Cerebellar cortex (tissue), 1 donor: Measurements from ENCODE around the gene ANKRD13A.
"Not testable (repeated sequence)": the region's sequence is repeated elsewhere in the genome, so short reads cannot be mapped to it uniquely, and the experiment has no call there.

Source experiments
- DNase-seq: peaks from one replicate; pipeline ENCODE4 v3.0.0-alpha.2; 2015; ENCODE audit warnings: low spot score

Gene ANKRD13A

DNA sequence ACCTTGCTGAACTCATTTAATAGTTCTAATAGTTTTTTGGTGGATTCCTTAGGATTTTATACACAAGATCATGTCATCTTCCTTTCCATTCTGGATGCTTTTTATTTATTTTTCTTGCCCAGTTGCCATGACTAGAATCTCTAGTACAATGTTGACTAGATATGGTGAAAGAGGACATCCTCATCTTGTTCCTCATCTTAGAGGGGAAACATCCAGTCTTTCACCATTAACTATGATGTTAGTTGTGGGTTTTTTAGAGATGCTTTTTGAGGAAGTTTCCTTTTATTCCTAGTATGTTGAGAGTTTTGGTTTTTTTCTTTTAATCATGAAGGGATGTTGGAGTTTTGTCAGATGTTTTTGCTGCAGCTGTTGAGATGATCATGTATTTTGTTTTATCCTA, 8.7 kb downstream of the ANKRD13A start:
- no peak for DNase-seq

DNA sequence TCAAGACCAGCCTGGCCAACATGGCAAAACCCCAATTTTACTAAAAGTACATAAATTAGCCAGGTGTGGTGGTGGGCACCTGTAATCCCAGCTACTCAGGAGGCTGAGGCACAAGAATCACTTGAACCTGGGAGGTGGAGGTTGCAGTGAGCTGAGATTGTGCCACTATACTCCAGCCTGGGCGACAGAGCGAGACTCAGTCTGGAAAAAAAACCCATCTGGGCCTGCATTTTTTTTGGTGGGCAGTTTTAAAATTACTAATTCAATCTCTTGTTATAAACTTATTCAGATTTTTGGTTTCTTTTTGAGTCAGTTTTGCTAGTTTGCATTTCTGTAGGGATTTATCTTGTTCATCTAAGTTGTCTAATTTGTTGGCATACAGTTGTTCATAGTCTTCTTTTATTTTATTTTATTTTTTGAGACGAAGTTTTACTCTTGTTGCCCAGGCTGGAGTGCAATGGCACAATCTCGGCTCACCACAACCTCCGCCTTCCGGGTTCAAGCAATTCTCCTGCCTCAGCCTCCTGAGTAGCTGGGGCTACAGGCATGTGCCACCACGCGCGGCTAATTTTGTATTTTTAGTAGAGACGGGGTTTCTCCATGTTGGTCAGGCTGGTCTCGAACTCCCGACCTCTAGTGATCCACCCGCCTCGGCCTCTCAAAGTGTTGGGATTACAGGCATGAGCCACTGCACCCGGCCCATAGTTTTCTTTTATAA, 9.6 kb downstream of the ANKRD13A start:
- DNase-seq, result not testable (repeated sequence)

DNA sequence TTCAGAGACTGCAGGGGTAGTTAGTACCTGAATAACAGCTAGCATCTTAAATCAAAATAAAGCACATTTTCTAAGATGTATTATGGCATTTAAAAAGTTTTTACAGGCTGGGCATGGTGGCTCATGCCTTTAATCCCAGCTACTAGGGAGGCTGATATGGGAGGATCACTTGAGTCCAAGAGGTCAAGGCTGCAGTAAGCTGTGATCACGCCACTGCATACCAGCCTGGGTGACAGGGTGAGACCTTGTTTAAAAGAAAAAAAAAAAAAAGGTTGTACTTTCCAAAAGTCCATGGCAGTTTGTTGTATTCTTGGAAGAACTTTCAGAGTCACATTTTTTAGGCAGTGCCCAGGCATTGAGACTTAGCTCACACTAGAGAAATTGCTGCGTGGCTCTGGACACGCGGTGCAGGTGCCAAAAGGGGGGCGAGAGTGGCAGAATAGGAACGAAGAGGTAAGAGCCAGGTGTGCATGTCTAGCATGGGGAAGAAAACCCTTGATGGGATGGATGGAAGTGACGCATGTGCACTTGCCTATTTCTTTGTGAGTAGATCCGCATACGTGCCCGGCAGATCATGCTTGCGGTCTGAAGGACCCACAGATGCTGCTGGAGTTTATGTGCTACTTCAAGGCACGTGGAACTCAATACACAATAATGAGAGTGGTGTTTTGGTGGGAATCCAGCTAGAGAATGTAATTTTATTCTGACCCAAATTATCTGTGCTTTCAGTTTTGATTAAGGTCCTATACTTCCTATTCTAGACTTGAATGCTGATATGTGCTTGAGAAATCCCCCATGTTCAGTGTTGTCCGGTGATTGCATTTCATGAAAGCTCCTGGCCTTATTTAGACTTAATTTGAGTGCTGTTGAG, 11.9 kb downstream of the ANKRD13A start:
- DNase-seq, result no peak

DNA sequence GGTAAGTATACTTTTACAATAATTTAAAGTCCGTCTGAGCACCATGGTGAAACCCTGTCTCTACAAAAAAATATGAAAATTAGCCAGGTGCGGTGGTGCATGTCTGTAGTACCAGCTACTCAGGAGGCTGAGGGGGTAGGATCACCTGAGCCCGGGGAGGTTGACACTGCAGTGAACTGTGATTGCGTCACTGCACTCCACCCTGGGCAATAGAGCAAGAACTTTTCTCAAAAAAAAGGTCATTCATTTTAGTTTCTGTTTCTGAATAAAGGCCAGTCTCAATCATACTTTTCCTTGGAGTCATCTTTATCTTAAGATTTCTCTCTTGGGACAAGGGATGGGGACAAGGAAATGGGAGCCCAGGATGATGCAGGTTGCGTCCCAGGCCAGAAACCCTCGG, 12.9 kb downstream of the ANKRD13A start:
- DNase-seq, result no peak

DNA sequence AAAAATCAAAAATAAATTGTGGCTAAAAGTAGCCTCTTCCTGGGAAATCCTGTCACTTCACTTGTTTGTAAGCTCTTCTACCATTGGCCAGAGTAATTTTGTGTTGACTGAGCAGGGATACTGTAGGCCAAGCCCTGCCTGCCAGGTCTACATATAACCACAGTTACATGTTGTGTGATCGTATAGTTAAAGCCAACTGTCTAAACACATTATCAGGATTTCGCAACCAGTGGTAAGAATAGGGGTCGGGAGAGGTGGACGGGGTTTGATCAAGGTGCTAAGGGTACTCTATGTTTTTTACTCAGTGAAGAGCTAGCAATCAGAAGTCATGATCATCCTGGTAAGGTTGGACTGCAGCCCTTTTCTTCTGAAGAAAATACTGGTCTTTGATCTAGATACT, 13.4 kb downstream of the ANKRD13A start:
- no peak for DNase-seq

DNA sequence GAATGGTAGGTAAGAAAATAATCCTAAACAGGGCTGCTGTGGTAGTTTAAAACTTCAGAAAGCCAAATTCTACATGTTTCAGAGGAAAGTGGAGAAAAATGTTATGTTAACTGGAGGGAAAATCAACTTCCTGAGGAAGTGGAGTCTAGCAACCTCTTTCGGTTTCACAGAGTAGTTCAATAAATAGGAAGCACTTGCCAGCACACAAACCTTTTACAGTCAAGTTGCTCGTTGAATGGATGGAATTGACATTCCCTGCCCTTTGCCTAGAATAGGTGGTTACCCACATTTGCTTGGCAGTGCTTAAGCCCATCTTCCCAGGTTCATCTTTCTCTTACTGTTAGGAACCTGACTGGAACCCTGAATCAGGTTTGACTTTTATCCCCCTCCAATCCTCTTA, 15.9 kb downstream of the ANKRD13A start:
- DNase-seq, result no peak

DNA sequence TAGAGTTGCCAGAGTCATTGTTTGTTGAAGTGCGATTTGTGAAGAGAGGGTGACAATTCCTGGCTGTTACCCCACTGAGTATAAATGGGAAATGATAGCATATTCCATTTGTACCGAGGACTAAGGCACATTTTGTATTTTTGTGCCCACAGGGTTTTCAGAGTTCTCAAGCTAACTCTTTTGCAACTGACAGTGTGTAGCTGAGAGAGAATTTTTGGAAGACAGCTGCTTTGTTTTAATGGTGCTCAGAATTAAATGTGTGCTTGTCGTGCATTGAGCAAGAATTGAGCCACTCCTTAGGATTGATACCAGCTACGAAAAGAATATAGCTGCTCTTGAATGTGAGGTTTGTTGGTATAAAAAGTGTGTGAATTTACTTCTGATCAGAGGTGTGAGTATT, 21.7 kb downstream of the ANKRD13A start:
- DNase-seq, result no peak

DNA sequence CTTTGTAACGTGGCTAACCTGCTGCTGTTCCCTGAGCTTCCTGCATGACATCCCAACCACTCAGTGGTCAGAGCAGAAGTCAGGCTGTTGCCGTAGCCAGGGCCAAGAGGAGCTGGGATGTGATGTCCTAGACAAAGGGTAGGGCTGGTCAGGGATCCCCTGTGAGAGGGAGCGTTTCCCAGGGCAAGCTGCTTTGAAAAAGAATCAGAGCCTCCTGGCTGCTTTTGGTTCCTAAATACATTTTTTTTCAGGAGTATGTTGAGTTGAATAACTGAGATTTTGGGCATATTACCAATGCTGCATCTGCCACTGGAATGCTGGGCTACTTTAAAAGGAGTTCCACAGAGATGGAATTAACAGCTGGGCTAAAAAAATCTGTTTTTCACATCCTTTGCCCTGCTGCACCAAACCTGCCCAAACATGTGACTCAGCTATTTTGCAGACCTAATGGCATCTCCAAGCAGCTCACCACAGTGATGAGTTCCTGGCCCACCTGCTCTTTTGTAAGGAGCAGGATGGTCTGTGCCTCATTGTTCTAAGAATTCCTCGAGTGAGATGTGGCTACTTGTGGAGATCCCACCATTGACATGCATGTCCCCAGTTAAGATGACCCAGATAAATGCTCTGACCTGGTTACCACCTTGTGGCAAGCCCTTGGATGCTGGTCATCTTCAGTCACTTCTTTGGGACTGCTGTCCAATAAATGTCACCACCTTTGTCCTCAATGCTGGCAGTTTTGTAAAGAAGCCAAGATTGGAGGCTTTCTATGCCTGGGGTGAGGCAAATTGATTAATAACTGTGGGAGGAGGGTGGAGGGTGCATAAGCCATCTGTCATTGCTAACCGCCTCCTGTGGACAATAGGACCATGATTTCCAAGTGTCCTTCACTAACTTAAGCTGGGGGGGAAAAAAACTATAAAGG, 24.1 kb downstream of the ANKRD13A start:
- peak; percentile 55 for DNase-seq

DNA sequence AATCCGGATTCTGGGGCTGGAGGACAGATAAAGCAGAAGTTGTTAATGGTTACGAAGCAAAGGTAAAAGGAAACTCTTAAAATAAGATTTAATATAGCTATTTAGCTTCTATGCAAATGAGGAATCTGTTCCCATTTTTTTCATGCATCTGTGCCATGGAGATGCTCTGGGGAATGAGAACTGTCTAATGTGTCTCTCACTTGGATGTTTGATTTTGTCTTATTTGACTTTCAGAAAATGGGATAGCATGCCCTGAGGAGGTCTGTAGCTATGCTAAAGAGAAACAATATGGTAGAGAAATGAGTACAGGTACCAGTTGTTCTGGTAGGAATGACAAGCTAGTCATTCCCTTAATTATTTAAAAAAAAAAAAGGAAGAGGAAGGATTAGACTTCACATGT, 24.8 kb downstream of the ANKRD13A start:
- DNase-seq, result peak; percentile 9

DNA sequence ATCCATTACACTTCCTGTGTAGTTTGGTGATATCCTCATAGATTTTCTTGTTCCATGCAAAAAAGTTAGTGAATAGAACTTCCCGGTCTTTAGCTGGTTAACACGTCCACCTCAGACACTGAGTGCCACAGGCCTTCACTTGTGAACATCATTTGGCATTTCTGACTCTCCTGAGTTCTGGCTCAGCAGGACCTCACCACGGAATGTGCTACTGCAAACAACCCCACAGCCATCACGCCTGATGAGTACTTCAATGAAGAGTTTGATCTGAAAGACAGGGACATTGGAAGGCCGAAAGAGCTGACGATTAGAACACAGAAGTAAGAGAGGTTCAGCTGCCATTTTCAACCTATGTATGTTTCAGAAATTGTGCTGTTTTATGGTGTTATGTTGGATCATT, 29.1 kb downstream of the ANKRD13A start:
- no peak for DNase-seq

DNA sequence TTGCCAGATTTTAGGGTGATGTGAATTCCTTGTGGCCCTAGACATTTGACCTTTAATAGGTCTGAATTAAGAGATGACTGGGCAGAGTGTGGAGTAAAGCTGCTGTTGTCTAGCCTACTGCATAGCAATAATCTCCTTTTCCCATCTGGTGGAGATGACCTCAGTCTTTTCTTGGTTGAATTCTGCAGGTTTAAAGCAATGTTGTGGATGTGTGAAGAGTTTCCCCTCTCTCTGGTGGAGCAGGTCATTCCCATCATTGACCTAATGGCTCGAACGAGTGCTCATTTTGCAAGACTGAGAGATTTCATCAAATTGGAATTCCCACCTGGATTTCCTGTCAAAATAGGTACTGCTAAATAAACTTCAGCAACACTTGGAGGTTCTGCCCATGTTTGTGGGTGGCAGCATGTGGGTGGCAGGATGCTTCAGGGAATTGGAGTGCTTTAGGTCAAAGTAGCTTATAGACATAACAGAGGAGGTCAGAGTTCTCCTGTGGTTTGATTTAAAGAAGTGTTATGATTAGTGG, 30.1 kb downstream of the ANKRD13A start:
- no peak for DNase-seq

DNA sequence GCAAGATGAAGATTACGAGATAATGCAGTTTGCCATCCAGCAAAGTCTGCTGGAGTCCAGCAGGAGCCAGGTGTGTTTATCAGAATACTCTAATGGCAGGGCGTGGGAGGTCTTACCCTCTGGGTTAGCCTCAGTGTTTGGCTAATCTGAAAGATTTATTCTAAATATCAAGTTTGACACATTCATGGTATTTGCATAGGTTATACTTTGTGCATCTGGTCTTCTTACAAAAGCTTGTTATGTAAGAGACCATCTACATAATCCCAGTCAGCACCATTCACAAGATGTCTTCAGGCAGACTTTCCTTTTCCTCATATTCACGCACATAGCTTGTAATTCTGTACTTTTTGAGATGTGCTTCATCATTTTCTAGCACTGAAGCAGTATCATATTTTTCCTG, 34.7 kb downstream of the ANKRD13A start:
- no peak for DNase-seq

DNA sequence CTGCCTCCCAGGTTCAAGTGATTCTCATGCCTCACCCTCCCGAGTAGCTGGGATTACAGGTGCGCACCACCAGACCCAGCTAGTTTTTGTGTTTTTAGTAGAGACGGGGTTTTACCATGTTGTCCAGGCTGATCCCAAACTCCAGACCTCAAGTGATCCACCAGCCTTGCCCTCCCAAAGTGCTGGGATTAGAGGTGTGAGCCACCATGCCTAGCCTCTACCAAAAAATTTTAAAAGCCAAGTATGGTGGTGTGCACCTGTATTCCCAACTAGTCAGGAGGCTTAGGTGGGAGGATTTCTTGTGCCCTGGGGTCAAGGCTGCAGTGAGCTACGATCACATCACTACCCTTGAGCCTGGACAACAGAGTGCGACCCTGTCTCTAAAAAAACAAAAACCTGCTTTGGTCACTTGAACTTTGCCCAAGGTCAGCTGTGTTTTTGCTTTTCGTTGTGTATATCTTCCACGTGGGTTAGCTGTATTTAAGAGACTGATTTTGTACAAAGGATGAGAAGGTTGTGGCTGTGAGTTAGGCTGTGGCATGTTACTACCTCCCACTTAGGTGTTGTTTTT, 36.4 kb downstream of the ANKRD13A start:
- no peak for DNase-seq

DNA sequence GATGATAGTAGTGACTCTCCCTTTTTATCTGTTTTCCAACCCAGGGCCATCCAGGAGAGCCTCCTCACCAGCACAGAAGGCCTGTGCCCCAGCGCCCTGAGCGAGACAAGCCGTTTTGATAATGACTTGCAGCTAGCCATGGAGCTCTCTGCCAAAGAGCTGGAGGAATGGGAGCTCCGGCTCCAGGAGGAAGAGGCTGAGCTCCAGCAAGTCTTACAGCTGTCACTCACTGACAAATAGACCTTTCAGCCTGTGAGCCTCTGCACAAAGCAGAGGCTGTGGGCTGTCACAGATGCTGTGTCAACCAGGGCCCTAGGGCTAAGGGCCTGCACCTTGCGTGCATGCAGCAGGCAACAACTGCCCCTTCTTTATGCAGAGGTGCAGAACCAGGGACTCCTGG, 38.1 kb downstream of the ANKRD13A start:
- no peak for DNase-seq

DNA sequence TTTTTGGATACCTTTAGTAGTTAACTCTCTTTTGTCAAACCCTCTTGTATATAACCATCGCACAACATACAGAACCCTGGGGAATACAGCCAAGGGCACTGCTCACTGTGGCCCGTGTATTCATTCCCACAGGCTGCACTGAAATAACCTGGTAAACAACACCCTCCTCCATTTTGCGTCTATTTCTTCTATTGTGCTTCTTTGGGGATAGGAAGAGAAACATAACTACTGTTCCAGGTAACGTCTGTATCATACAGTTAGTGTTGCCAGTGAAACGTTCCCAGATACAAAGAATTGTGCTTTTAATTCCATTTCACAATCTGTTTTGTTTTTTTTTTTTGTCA, 39.5 kb downstream of the ANKRD13A start:
- DNase-seq, result no peak

DNA sequence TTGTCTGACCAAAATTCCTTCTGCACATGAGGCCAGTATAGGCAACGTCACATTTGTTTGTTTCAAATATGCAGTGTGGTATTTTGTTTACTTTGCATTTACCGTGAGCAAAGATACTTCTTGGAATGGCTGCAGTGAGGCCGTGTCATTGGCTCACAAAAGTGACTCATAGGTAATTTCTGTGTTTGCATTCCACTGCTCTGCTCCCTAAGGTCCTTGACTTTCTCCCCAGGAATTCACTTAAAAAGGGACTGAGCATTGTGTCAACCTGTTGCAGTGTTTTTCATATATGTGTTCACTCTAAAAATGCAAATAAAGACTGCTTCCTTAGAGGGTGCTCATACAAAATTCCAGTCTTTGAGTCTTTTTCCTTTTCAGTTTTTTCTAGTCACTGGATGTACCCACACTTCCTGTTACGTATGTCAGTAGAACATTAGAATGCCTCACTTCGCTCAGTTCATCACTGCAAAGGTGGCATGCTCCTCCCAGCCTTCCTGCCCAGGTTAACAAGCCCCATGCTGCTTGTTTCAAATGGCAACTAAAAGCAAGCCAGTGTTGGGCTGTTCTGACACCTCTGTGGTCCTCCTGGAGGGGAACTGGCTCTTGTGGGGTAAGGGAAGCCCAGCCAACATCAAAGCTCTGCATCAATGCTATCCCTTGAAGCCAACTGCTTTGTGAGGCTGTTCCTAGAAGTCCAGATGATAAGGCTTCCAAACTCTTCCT, 40.0 kb downstream of the ANKRD13A start:
- DNase-seq, result no peak

DNA sequence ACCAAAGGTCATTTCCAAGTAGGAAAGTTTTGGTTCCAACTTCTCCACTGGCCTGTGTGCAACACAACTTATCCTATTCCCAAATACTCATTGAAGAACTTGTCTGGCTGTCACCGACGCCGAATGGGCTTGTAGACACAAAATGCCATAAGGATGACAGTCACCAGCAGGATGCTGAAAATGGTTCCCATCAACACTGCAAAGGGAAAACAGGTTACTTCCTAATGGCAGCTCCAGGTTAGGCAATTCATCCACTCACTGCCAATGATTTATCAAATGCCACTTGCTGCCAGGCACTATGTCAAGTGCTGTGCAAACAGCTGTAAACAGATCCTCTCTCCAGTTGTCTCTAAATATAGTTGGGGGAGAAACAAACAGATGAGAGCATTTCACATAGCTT, 43.0 kb downstream of the ANKRD13A start:
- no peak for DNase-seq

DNA sequence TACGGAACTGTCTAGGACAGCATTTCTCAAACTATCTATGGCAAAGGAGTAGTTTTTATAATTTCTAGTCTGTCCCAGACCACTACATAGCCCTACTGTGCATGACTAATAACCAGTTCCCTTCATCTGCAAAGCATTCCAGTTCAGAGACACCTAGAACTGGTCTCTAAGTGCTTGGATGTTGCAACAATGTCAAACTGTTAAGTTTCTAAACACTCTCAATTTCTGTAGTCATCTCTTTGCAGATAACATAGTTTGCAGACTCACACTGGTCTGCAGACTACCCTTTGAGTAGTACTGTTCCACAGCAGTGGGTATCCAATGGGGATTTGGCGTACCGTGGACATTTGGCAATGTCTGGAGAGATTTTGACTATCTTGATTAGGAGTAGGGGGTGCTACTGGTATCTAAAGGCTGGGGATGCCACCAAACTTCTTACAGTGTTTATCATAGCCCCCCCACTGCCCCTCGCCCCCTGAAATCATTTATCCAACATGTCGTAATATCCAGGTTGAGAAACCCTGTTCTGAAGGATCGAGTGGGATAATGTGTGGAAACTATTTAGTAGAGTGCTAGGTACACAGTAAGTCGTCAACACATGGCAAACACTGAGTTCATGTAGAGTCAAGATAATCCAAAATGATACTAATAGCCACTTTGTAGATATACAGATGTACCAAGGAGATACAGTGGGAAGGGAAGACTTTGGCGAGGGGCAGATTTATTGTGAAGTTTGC, 47.4 kb downstream of the ANKRD13A start:
- no peak for DNase-seq

DNA sequence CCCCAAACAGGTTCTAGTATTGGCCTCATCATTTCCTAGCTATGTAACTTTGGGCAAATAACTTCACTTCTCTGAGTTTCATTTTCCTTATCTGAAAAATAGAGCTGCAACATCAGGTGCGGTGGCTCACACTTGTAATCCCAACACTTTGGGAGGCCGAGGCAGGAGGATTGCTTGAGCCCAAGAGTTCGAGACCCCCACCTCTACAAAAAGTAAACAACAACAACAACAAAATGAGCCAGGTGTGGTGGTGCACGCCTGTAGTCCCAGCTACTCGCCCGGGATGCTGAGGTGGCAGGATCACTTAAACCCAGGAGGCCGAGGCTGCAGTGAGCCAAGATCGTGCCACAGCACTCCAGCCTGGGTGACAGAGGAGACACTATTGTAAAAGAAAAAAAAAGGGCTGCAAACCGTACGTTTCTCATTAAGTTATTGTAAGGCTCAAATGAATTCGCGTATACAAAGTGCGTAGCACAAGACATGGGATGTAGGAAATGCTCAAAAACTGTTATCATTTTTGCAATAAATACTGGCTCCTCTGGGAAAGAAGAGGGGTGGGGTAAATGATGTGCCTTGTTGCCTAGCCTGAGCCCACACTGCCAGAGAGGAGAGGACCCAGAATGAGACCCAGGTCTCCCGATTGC, 48.2 kb downstream of the ANKRD13A start:
- DNase-seq, result no peak
